ENCODE data around the gene GFY.

DNA sequence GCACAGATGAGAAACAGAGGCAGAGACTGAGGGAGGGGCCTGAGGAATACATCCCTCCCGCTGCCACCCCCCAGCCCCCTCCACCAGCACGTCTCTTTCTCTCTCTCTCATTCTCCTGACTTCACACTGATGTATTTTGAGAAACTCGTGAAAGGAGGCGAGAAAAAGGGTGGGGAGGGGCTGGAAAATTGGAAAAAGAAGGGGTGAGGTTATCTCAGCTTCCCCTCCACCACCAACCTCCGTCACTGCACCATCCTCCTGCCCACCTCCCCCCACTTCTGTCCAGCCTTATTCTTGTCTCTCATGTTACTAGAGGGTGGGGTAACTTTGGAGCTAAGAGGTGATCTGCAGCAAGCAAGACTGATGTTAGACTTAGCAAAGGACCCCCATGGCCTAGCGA is 14.6 kb downstream of the GFY start:
- TF ChIP-seq CTCF (IDR thresholded peaks at IDR 0.05) (no peak), POLR2A (IDR thresholded peaks at IDR 0.05) (no peak)

Data from lower leg skin (tissue), 3 donors.